ENCODE measurements around the gene EMX2.

Gene EMX2

GRCh38 chr10:117550599-117551329, 8.2 kb downstream of the EMX2 start:
- H3K9ac ChIP-seq (ENCODE audit: insufficient read length, low read depth): no peak overlapping the region
- H3K27me3 ChIP-seq (ENCODE audit: insufficient read depth, insufficient read length): peaks cover 100% of the 10 kb centered on the region
- no peak for DNase-seq (ENCODE audit: low read depth, low spot score)
- no peaks in the 10 kb centered on the region for H3K36me3 ChIP-seq (ENCODE audit: insufficient read depth, insufficient read length, low read length)
- TF ChIP-seq YY1 (IDR thresholded peaks at IDR 0.05; ENCODE audit: insufficient read depth, insufficient read length) (no peak), SUZ12 (IDR thresholded peaks at IDR 0.05; ENCODE audit: extremely low read depth, insufficient read depth, insufficient read length) (peak; percentile 38)
- H3K4me1 ChIP-seq (ENCODE audit: insufficient read depth, insufficient read length): peaks cover 16% of the 10 kb centered on the region
- H3K9me3 ChIP-seq (ENCODE audit: insufficient read depth, low read length): no peaks in the 10 kb centered on the region
- H3K4me3 ChIP-seq (ENCODE audit: insufficient read length, low read depth): no peak overlapping the region

GRCh38 chr10:117551330-117552155, 9.0 kb downstream of the EMX2 start:
- no peak overlapping the region for H3K4me3 ChIP-seq (ENCODE audit: insufficient read length, low read depth)

GRCh38 chr10:117552156-117552631, 9.6 kb downstream of the EMX2 start:
- TF ChIP-seq ZNF274 (IDR thresholded peaks at IDR 0.05; ENCODE audit: low read depth, low read length) (no peak), SUZ12 (IDR thresholded peaks at IDR 0.05; ENCODE audit: extremely low read depth, insufficient read depth, insufficient read length) (no peak), YY1 (IDR thresholded peaks at IDR 0.05; ENCODE audit: insufficient read depth, insufficient read length) (no peak)
- Histone ChIP-seq H3K27me3 (ENCODE audit: insufficient read depth, insufficient read length) (peaks cover 98% of the 10 kb centered on the region), H3K4me1 (ENCODE audit: insufficient read depth, insufficient read length) (peaks cover 12% of the 10 kb centered on the region), H3K9ac (ENCODE audit: insufficient read length, low read depth) (no peak overlapping the region), H3K4me3 (ENCODE audit: insufficient read length, low read depth) (peak overlapping the region; percentile 9), H3K36me3 (ENCODE audit: insufficient read depth, insufficient read length, low read length) (no peaks in the 10 kb centered on the region), H3K9me3 (ENCODE audit: insufficient read depth, low read length) (no peaks in the 10 kb centered on the region)
- DNase-seq (ENCODE audit: low read depth, low spot score): no peak

More at GRCh38 chr10:117551330-117552155, 9.0 kb downstream of the EMX2 start:
- TF ChIP-seq SUZ12 (IDR thresholded peaks at IDR 0.05; ENCODE audit: extremely low read depth, insufficient read depth, insufficient read length) (peak; percentile 83), YY1 (IDR thresholded peaks at IDR 0.05; ENCODE audit: insufficient read depth, insufficient read length) (no peak), ZNF274 (IDR thresholded peaks at IDR 0.05; ENCODE audit: low read depth, low read length) (no peak)
- H3K9me3 ChIP-seq (ENCODE audit: insufficient read depth, low read length): no peaks in the 10 kb centered on the region
- H3K9ac ChIP-seq (ENCODE audit: insufficient read length, low read depth): no peak overlapping the region
- no peaks in the 10 kb centered on the region for H3K36me3 ChIP-seq (ENCODE audit: insufficient read depth, insufficient read length, low read length)
- DNase-seq (ENCODE audit: low read depth, low spot score): no peak
- peaks cover 16% of the 10 kb centered on the region for H3K4me1 ChIP-seq (ENCODE audit: insufficient read depth, insufficient read length)
- peaks cover 100% of the 10 kb centered on the region for H3K27me3 ChIP-seq (ENCODE audit: insufficient read depth, insufficient read length)

GRCh38 chr10:117552701-117553141, 10.2 kb downstream of the EMX2 start:
- Histone ChIP-seq H3K9me3 (ENCODE audit: insufficient read depth, low read length) (no peaks in the 10 kb centered on the region), H3K4me3 (ENCODE audit: insufficient read length, low read depth) (no peak overlapping the region), H3K4me1 (ENCODE audit: insufficient read depth, insufficient read length) (peaks cover 12% of the 10 kb centered on the region), H3K36me3 (ENCODE audit: insufficient read depth, insufficient read length, low read length) (no peaks in the 10 kb centered on the region), H3K27me3 (ENCODE audit: insufficient read depth, insufficient read length) (peaks cover 93% of the 10 kb centered on the region), H3K9ac (ENCODE audit: insufficient read length, low read depth) (no peak overlapping the region)
- no peak for TF ChIP-seq YY1 (IDR thresholded peaks at IDR 0.05; ENCODE audit: insufficient read depth, insufficient read length)
- TF ChIP-seq SUZ12 (IDR thresholded peaks at IDR 0.05; ENCODE audit: extremely low read depth, insufficient read depth, insufficient read length): no peak
- no peak for TF ChIP-seq ZNF274 (IDR thresholded peaks at IDR 0.05; ENCODE audit: low read depth, low read length)
- DNase-seq (ENCODE audit: low read depth, low spot score): no peak

GRCh38 chr10:117553142-117553814, 10.7 kb downstream of the EMX2 start:
- peaks cover 88% of the 10 kb centered on the region for H3K27me3 ChIP-seq (ENCODE audit: insufficient read depth, insufficient read length)
- no peak for DNase-seq (ENCODE audit: low read depth, low spot score)
- H3K36me3 ChIP-seq (ENCODE audit: insufficient read depth, insufficient read length, low read length): no peaks in the 10 kb centered on the region
- H3K4me1 ChIP-seq (ENCODE audit: insufficient read depth, insufficient read length): peaks cover 12% of the 10 kb centered on the region
- no peak overlapping the region for H3K4me3 ChIP-seq (ENCODE audit: insufficient read length, low read depth)
- TF ChIP-seq SUZ12 (IDR thresholded peaks at IDR 0.05; ENCODE audit: extremely low read depth, insufficient read depth, insufficient read length) (no peak), YY1 (IDR thresholded peaks at IDR 0.05; ENCODE audit: insufficient read depth, insufficient read length) (no peak), ZNF274 (IDR thresholded peaks at IDR 0.05; ENCODE audit: low read depth, low read length) (no peak)
- no peaks in the 10 kb centered on the region for H3K9me3 ChIP-seq (ENCODE audit: insufficient read depth, low read length)
- no peak overlapping the region for H3K9ac ChIP-seq (ENCODE audit: insufficient read length, low read depth)

GRCh38 chr10:117553815-117554172, 11.2 kb downstream of the EMX2 start:
- TF ChIP-seq ZNF274 (IDR thresholded peaks at IDR 0.05; ENCODE audit: low read depth, low read length) (no peak), SUZ12 (IDR thresholded peaks at IDR 0.05; ENCODE audit: extremely low read depth, insufficient read depth, insufficient read length) (no peak), YY1 (IDR thresholded peaks at IDR 0.05; ENCODE audit: insufficient read depth, insufficient read length) (no peak)
- H3K4me3 ChIP-seq (ENCODE audit: insufficient read length, low read depth): no peak overlapping the region
- no peak for DNase-seq (ENCODE audit: low read depth, low spot score)
- H3K4me1 ChIP-seq (ENCODE audit: insufficient read depth, insufficient read length): peaks cover 12% of the 10 kb centered on the region
- H3K9me3 ChIP-seq (ENCODE audit: insufficient read depth, low read length): no peaks in the 10 kb centered on the region
- no peak overlapping the region for H3K9ac ChIP-seq (ENCODE audit: insufficient read length, low read depth)
- H3K27me3 ChIP-seq (ENCODE audit: insufficient read depth, insufficient read length): peaks cover 82% of the 10 kb centered on the region
- no peaks in the 10 kb centered on the region for H3K36me3 ChIP-seq (ENCODE audit: insufficient read depth, insufficient read length, low read length)

Measured in NT2/D1 (cell line).